DMS53 (cell line): Measurements from ENCODE around the gene FBXO30.

Source experiments
- DNase-seq: peaks from one replicate; lab custom pipeline; 2025; lab: John Stamatoyannopoulos, UW

Gene FBXO30

GRCh38 chr6:145749632-145750031 is 65.0 kb downstream of the FBXO30 start:
- DNase-seq = peak; percentile 49

GRCh38 chr6:145745861-145746260 is 68.7 kb downstream of the FBXO30 start:
- no peak for DNase-seq

GRCh38 chr6:145744619-145745018 is 70.0 kb downstream of the FBXO30 start:
- no peak for DNase-seq
